Activated T-cell treated with anti-CD3 and anti-CD28 coated beads, Interleukin-2, amount 50 U/mL, for 48 hours (primary cell): ENCODE measurements around the gene TMEM145.
"Not testable (repeated sequence)": the region's sequence is repeated elsewhere in the genome, so short reads cannot be mapped to it uniquely, and the experiment has no call there.

ENCODE experiments used
- DNase-seq, 2 experiments: peaks; one replicate each; pipeline ENCODE4 v3.0.0-alpha.2; 2020

The TMEM145 gene

DNA sequence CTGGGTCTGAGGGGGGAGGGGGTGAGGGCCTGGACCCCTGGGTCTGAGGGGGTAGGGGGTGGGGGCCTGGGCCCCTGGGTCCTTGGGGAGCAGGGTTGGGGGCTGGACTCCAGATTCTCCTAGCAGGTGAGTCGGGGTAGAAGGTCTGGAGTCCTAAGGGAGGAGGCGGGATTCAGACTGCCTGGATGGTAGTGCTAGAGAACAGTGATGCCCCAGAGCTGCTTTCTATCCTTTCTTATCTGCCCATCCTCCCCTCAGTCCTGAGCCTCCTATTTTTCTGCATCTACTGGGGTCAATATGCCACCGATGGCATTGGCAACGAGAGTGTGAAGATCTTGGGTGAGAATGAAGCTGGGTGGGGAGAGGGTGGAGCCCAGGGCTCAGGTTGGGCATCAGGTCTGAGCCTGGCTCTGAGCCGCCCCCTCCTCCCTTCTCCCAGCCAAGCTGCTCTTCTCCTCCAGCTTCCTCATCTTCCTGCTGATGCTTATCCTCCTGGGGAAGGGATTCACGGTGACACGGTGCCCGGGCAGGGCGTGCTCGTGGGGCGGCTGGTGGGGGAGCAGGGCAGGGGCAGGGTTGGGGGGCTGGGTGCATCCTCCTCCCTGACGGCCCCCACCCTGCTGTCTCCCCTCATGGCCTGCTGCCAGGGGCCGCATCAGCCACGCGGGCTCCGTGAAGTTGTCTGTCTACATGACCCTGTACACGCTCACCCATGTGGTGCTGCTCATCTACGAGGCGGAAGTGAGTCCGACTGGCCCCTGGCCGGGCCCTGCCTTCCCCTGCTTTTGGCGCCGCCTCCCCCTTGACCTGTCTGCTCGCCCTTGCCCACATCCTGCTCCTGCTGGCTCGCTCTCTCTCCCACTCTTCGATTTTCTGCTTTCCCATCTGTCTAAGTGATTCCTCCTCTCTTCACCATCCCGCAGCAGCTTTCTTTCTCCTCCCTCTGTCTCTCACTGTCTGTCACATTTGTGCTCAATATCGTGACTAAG is 3.4 kb downstream of the TMEM145 start:
- DNase-seq = no peak

DNA sequence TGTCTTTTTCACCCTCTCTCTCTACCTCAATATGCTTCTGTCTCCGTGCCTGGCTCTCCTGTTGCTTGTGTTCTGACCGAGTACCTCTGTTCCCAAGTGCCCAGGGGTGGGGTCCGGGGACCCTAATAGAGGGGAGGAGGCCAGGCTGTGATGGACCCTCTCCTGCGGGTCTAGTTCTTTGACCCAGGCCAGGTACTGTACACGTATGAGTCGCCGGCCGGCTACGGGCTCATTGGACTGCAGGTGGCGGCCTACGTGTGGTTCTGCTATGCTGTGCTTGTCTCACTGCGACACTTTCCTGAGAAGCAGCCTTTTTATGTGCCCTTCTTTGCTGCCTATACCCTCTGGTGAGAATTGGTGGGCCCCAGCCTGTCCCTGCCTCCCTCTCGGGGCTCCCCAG is 4.4 kb downstream of the TMEM145 start:
- no peak for DNase-seq

DNA sequence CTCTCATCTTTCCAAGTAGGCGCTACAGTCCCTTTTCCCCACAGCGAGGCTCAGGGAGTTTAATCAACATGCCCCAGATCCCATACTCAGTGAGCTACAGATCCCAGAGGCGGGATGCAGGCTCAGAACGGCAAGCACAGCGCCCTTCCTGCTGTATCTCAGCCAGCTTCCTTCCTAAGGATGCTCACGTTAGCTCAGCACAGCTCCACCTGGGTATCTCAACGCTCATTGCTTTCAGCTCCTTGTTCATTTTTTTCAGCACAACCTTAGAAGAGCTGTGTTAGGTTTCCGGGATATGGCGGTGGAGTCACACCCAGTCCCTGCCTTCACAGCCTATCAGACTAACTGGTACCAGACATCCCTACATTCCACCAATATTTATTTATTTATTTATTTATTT is 9.2 kb downstream of the TMEM145 start:
- DNase-seq = no peak

DNA sequence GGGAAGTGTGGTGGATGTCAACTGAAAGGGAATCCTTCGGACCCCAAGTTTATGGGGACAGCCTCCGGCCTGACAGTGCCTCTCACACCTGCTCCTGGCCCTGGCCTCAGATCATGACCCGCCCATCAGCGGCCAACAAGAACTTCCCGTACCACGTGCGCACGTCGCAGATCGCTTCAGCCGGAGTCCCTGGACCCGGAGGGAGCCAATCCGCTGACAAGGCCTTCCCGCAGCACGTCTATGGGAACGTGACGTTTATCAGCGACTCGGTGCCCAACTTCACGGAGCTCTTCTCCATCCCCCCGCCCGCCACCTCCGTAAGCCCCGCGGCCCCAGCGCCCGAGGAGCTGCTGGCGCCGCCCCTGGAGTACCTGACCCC is 10.4 kb downstream of the TMEM145 start:
- no peak for DNase-seq

DNA sequence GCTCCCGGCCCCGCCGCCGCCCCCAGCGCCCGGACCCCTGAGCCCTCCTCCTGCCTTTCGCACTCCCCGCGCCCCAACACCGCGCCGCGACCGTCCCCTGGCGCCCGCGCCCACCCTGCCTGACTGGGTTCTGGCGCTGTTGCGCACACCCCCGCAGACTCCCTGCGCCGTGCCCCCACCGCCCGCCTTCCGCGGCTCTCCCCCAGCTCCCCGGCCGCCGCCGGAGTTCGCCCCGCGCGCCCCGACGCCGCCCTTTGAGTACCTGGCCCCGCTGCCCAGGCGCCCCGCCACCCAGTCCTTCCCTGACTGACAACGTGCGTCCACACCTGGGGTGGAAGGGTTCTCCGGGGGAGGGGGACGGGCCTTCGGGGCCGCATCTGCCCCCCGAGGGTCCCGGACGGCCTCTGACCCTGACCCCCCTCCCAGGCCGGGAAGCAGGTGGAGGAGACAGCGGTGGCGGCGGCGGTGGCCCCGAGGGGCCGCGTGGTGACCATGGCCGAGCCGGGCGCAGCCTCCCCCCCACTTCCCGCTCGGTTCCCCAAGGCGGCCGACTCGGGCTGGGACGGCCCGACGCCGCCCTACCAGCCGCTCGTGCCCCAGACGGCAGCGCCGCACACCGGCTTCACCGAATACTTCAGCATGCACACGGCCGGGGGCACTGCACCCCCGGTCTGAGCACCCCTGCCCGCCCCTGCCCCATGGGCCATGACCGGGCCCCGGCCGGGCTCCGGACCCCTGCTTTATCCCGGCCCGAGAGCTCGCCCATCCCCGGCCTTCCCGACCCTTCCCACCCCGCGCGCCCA is 10.9 kb downstream of the TMEM145 start:
- DNase-seq = peak in 1 of 2 experiments; percentile 49

DNA sequence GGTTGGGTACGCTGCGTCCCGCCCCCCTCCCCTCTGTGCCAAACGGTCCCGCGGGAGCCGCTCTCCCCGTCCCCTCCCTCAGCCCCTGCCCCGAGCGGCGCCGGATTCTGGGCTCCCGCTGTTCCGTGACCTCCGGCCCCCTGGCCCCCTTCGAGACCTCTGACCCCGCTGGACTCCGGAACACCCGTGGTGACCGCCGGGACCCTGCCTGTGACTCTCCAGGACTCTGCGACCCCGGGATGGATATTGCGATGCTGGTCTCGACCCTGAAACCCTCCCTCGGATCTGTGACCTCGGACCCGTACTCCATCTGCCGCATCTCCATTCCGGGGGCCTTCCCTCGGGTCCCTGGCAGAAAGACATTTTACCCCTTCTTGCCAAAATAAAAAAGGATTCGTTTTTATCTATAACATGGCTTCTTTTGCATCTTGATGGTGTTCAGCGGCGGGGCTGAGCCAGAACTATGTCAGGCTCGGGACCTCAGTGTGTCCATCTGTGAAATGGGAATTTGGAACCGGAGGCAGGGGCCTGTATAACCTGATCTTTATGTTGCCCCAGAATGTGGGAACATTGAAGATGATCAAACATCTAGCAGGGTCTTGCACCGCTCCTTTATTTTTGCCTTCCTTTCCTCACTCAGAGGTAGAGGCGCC is 11.7 kb downstream of the TMEM145 start:
- DNase-seq = no peak

DNA sequence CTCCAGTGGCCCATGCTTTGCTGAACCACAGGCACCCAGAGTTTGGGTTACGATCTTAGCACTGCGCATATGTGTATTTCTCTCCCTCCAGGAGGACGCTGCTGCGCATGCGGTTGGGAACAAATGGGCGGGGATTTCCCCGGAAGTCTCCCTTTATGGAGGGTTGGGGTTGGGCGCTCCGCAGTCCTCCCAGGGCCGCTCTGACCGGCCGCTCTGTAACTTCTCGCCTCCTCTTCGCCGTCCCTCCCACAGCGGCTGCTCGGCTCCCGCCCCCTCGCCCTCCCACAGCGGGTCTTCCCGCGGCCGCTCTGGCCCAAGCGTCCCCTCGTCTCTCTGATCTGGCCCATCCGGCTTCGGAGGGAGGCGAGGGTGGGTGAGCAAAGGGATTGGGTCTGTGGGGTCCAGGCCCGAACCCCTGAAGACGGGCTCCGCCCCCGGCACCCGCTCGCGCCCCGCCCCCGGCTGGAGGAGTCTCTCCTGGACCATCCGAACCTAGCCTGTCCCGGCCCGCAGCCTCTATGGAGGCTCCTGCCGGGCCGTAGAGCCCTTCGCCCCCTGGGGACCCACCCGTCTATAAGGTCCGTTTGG is 12.3 kb downstream of the TMEM145 start, which contains the start of gene MEGF8:
MEGF8 (plus strand) TSS at position 328 of the 588 bp plus-strand sequence. CDS start 609 bp downstream, outside the sequence.
- DNase-seq = peak; percentile 99

DNA sequence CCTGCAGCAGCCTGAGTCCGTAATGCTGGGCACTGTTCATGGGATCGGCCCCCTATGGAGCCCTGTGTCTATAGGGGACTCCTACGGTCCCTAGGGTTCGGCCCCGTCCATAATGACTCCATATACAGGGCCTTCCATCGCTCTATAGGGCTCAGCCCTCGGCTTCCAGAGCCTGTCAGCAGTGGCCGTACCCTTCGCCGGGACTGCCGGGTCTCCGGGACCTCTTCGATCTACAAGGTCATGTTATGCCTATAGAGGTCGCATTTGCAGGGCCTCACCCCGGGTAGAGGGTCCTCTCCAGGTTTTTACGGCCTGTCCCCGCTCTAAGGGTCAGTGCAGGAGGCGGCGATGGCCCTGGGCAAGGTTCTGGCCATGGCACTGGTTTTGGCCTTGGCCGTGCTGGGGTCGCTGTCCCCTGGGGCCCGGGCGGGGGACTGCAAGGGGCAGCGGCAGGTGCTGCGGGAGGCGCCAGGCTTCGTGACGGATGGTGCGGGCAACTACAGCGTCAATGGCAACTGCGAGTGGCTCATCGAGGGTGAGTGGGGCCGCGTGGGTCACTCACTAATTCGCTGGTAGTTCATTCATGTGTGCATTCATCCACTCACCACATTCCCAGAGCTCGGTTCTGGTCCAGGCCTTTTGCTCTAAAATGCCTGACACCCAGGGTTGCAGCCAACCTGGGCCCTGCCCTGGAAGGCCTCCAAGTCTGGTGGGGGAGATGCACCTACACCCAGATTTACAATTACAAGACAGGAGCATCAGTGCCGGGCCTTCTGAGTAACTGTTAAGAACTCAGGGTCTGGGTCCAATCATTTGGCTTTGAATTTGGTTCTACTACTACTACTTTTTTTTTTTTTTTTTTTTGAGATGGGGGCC is 13.0 kb downstream of the TMEM145 start:
- DNase-seq = peak; percentile 67

DNA sequence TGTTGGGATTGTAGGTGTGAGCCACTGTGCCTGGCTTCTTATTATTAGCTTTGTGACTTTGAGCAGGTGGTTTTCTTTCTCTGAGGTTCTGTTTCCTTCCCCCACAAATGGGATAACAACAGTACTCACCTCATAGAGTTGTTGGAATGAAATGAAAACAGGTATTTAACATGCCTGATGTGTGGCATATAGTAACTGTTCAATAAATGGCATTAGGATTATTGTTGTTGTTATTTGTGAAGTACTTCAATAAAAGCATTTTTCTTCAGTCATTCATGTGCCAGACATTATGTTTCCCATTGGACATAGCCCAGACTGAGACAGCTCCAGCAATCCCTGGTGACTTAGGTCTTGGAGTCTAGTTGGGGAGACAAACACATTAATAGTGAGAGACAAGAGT is 13.9 kb downstream of the TMEM145 start:
- no peak for DNase-seq

DNA sequence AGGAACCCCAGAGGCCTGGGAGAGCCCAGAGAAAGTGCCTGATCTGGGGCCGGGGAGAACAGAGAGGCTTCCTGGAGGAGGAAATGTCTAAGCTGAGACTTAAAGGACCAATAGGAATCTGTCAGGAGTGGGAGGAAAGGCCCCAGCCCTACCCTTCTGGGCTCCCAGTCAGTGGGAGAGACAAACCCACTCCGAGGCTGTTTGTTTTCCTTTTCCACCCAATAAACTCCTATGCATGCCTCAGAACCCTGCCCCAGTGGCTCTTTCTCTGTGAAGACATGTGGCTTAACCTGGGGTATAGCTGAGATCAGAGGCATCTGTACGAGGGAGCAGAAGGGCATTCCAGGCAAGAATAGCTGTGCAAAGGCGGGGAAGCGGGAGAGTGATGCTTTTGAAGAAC is 14.3 kb downstream of the TMEM145 start:
- no peak for DNase-seq

DNA sequence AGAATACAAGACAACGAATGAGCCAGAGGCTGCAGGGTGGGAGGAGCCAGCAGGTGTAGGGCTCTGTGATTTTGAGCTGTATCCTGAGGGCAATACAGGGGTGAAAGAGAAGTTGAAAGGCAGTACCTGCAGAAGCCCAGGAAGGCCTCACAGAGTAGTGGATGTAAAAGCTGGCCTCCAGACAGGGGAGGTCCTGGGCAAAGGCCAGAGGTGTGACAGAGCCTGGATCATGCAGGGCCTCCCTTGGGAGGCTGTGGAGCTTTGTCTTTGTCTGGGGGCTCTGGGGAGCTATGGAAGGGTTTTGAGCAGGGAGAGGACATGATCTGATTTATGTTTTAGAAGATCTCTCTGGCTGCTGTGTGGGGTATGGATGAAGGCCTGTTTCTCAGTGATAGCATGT is 15.0 kb downstream of the TMEM145 start:
- no peak for DNase-seq

DNA sequence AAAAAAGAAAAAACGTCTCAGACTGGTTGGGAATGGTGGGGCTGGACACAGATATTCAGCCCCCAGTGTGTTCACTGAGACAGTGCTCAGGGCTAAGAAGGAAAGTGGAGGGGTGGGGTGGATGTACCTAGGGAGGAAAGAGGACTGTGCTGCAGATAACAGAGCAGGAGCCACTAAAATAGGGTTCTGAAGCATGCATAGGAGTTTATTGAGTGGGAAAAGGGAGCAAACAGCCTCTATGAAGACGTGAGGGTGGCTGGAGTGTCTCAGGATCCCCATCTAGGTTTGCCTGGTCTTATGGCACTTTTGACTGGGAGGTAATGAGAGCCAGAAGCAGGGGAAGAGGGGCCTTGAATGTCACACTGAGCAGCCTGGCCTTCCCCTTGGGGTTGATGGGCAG is 15.7 kb downstream of the TMEM145 start:
- no peak for DNase-seq

DNA sequence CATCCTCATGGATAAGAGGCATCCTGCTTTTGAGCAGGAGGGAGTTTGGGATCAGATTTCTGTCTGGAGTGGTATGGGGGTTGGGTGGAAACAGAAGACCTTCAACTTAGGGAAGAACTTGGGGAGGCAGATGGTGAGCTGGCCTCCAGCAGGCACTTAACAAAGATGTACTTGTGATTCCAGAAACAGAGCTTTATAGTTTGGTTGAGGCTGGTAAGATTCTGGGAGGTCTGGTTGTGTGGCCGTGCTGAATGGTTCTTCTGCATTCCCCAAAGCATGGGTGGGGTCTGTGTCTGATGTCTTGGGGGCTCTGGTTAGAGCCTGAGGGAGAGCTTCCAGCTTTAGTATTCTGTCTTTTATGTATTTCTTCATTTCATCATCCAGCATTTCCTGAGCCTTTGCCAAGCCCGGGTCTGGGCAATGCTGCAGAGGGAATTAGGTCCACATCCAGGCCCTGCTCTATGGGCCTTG is 17.2 kb downstream of the TMEM145 start:
- DNase-seq = no peak

DNA sequence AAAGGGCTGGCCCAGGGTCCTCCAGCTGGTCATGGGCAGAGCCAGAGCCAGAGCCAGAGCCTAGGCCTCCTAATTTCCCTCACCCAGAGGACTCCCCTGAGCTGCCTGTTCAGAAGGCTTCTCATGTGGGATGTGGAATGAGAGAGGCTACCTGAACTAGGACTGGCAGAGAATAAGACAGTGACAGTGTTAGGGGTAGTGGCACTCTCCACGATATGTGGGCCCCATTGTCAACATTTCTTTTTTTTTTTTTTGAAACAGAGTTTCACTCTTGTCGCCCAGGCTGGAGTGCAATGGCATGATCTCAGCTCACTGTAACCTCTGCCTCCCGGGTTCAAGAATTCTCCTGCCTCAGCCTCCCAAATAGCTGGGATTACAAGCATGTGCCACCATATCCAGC is 18.2 kb downstream of the TMEM145 start:
- DNase-seq = not testable (repeated sequence)

DNA sequence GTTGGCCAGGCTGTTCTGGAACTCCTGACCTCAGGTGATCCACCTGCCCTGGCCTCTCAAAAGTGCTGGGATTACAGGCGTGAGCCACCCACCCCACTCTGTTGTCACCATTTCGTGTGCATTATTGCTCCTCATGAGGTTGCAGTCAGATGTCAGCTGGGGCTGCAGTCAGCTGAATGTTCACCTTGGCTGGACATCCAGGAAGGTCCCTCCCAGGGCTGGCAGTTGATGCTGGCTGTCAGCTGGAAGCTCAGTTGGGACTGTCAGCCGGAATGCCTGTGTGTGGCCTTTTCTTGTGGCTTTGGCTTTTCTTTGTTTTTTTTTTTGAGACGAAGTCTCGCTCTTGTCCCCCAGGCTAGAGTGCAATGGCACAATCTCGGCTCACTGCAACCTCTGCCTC is 18.9 kb downstream of the TMEM145 start:
- no peak for DNase-seq

DNA sequence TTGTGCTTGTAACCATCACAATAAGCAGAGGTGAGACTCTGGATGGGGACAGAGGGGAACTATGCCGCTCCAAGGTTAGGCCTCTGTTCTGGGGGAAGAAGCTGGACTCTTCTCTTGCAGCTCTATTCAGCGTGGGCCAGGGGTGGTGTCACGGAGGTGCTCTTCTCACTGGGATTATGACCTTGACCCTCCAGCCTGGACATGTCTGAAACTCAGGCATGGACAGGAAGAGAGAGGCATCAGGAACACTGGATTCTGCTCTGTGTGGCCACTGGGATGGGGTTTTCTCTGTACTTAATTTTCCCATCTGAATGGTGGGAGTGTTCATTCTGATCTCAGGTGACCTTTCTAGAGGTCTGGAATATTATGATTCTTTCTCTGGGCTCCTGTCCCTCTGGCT is 19.9 kb downstream of the TMEM145 start:
- DNase-seq = no peak

DNA sequence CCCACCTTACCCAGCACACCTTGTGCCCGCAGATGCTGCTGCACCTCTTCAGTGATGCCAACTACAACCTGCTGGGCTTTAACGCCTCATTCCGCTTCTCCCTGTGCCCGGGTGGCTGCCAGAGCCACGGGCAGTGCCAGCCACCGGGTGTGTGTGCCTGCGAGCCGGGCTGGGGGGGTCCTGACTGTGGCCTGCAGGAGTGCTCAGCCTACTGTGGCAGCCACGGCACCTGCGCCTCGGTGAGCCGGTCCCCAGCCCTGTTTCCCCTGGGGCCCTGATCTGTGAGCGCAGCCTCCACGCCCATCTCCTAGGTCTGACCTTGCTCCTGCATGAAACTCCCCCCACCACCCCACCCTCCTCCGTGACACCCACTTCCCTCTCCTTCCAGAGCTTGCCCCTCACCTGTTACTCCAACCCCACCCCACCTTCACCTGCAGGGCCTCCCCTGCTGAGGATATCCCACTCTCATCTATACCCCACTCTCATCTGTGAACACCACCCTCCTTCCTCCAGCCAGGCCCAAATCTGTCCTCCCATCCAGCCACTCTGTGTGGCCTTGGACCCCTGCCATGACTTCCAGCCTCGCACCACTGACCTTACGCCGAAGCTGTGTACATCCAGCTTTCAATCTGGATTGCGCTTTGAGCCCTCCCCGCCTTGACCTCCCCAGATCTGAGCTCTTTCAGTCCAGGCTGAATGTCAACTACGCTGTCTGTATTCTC is 21.0 kb downstream of the TMEM145 start:
- DNase-seq = no peak

DNA sequence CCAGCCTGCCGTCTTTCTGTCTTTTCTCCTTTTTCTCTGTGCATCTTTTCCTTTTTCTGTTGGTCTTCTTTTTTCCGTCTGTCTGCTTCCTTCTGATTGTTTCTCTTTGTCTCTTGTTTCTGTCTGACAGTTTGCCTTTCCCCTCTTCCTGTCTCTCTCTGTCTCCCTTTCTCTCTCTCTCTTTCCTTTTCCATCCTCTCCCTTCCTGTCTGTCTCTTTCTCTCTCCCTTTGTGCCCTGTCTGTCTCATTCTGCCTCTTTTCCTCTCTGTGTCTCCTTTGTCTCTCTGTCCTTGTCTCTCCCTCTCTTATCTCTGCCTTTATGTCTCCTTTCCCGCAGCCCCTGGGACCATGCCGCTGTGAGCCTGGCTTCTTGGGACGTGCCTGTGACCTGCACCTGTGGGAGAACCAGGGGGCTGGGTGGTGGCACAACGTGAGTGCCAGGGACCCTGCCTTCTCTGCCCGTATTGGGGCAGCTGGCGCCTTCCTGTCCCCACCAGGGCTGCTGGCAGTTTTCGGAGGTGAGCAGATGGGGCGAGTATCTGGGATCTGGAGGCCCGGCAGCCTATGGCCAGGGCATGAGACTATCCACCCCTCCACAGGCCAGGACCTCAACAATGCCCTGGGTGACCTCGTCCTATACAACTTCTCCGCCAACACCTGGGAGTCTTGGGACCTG is 21.7 kb downstream of the TMEM145 start:
- DNase-seq = no peak

DNA sequence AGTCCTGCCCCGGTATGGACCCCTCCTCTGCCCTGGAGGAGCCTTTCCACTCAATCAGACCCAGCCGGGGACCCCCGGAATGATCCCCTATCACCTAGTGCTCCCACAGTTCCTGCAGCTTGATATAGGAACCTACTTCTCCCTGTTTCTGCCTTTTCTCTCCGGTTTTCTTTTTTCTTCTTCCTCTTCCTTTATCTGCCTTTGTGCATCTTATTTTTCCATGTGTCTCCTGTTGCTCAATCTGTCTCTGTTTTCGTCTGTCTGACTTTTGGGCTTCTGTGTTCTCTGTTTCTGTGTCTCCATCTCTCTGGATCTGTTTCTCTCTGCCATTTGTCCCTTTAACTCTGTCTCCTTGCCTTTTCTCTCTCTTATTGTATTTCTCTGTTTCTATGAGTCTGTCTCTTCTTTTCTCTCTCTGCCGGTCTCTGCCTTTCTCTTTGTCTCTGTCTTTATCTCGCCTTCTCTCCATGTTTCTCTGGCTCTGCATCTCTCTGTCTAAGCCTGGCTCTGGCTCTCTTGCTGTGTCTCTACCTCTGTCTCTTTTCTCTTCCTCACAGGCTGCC is 22.3 kb downstream of the TMEM145 start:
- no peak for DNase-seq

DNA sequence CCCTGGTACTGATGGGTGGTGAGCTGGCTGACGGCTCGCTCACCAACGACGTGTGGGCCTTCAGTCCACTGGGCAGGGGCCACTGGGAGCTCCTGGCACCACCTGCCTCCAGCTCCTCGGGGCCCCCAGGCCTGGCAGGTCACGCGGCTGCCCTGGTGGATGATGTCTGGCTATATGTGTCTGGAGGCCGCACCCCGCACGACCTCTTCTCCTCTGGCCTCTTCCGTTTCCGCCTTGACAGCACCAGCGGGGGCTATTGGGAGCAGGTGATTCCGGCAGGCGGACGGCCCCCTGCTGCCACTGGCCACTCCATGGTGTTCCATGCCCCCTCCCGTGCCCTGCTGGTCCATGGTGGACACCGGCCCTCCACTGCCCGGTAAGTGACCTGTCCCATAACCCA is 22.9 kb downstream of the TMEM145 start:
- no peak for DNase-seq
